GM19351 (cell line): Measurements from ENCODE around the gene DENND5A.

Experiments used
- ATAC-seq: cut with Tn5 transposase; IDR thresholded peaks from one replicate; pipeline ENCODE4 v1.9.1; 2021; ENCODE audit warnings: mild to moderate bottlenecking, moderate library complexity; ENCODE audit not compliant: unreplicated experiment

The DENND5A gene

DNA sequence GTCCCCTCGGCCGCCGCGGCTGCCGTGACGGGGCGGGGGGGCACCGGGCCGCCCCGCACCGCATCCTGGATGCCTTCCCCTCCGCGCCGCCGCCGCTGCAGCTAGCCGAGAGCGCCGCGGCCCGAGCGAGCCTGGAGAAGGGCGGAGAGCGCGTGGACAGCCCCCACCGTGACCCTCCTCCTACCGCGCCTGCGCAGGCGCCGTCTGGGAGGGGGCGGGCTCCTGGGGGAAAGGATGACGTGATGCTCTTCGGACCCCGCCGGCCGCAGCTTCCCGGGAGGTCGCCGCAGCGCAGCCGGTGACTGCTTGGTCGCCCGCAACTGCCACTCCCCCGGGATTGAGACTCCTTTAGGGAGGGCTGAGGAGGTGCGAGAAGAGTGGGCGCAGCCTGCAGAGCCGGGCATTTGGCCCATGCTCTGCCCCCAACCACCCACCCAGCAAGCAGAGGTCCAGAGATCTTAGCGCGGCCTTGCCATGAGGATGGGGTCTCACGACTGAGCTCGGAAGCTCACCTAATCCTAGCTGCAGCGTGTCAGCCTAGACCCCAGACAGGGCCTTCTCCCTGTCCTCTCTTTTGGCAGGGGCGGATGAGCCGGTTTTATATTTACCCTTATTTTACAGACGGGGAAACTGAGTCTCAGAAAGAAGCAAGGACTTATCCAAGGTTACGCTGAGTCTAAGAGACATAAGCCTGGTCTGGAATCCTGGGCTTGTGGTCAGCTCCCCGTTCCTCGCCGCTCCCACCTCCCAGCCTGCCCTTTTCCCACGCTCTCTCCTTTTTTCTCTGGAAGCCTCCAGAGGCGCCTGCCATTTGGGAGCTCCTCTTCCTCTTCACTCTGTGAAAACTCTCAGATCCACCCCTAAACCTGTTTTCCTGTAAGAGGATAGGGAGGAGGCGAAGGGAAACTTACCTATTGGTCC lies at the start of gene DENND5A:
DENND5A (minus strand) TSS at position 140 of the 921 bp plus-strand sequence. CDS start 281 bp downstream, outside the sequence.
- ATAC-seq: peak; percentile 41

DNA sequence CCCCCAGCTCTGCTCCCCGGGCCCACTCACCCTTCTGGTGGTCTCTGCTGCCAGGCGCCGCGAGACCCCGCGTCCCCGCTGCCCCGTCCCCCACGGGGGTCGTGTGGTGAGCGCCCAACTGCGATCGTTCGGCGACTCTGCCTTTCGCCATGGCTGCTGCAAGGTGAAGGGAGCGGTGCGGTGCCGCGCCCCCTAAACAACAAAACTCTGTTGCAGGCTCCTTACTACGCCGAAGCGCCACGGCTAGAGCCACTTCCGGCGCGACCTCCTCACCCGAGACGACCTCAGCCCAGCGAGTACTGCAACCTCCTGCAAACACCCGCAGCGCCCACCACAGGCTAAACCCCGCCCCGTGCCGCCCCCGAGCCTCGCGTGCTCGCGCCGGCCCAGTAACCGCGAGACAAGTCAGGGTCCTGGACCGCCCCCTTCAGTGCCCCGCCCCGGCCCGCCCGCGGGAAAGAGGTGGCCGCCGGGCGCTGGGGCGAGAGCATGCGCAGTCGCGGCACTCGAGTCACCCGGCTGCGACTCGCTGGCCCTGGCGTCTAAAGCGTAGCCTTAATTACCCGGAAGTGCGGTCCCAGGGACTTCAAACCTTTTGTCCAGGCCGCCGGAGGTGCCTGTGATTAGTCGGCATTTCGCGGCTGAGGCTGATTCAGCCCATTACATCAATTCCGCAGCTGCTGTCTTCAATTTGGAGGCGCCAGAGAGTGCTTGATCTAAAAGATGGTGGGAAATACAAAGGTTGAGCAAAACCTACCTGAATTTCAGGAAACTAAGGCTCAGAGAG lies 49.3 kb upstream of the DENND5A start, which contains the start of gene TMEM41B:
TMEM41B (minus strand) TSS at position 303 of the 787 bp plus-strand sequence; CDS start at position 151, 152 bp downstream.
- ATAC-seq: peak; percentile 96

DNA sequence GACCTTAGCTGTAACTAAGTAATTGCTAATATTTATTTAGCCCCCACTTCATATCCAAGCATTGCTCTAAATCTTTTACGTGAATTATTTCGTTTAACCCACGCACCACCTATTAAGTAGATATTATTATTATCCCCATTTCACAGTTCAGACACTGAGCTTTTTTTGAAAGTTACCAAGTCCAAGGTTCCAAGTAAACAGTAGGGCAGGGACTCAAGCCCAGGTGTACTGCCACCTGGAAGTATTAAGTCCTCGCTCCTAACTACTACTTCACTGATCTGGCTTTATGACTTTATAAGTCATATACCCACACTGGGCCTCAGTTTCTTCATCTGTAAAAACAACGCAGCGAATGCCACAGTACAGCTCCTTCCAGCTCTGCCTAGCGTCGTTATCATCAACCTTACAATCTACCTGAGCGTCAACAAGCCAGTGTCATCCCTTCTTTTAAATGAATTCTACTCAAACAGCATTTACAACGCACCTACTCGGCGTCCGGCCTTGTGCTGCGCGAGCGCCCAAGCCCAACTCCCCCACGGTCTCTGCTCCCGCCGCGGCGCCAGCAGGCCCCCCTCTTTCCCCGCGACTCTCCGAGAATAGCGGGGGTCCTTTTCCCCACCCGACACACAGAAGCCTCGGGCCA lies 48.6 kb upstream of the DENND5A start:
- ATAC-seq: peak; percentile 17

DNA sequence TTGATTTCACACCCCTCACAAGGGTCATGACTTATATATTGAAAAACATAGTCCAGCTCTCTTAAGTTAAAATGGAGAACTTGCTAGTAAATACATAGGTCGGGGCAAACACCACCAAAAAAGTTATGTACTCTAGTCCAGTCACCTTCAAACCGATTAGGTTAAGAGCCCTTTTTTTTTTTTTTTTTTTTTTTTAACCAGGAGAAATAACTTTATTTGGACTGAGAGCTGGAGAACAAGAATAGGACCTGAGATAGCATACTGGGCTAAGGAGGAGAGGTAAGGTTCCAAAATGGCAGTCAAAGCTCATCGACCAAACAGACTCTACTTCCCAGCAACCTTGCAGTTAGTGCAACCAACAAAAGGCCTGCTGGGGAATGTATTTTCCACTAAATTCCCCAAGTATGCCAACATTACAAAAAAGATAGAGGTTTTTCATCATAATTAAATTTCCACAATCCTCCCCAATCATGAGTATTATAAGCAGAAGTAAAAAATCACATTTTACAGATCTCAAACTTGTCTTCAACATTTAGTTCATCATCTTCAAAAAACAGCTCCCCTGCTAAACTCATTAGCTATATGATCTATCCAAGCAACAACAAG lies 45.4 kb upstream of the DENND5A start:
- no peak for ATAC-seq

DNA sequence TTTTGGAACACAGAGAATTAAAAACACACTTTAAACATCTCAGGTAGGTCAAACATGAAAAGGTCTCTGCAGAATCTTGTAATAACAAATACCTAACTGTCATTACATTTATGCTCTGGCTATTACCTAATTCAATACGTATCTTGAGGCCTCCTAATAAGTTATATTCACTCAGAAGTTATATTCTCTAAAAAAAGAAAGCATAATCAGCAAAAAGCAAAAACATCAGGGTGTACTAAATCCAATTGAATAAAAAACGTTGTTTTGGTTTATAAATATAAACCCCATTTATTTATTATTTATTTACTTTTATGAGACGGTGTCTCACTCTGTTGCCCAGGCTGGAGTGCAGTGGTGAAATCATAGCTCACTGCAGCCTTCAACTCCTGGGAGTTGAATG lies 39.0 kb upstream of the DENND5A start:
- no peak for ATAC-seq

DNA sequence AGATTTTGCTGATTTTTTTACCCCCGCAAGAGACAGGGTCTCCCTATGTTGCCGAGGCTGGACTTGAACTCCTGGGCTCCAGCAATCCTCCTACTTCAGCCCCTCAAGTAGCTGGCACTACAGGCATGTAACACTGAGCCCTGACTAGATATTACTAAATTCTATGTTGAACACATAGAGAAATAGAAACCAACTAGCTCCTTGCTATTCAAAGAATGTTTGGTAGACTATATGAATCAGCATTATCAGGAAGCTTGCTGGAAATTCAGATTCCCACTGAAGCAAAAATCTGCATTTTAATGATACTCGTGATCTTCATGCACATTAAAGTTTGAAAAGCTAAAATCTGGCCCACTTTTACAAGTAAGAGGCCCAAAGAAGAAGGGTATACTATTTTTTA lies 37.3 kb upstream of the DENND5A start:
- ATAC-seq: no peak

DNA sequence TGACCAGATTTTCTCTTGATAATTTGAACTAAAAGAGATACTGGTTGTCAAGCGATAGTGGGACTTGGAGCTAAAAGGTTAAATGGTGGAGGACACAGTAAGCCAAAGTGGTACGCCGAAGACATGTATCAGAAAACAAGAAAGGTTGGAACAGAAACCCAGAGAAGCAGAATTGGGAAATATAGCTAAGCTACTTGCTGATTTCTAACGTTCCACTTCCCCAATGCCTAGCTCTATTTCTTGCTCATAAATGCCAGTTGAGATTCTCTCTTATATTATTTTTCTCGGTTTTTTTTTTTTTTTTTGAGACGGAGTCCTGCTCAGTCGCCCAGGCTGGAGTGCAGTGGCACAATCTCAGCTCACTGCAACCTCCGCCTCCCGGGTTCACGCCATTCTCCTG lies 36.6 kb upstream of the DENND5A start:
- ATAC-seq: no peak

DNA sequence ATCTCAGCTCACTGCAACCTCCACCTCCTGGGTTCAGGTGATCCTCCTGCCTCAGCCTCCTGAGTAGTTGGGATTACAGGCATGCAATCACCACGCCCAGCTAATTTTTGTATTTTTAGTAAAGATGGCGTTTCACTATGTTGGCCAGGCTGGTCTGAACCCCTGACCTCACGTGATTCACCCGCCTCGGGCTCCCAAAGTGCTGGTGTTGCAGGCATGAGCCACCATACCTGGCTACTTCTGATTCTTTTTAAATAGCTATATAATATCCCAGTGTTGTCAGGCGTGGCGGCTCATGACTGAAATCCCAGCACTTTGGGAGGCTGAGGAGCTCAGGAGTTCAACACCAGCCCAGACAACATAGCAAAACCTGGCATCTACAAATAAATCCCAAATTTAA lies 28.5 kb upstream of the DENND5A start:
- ATAC-seq: no peak

DNA sequence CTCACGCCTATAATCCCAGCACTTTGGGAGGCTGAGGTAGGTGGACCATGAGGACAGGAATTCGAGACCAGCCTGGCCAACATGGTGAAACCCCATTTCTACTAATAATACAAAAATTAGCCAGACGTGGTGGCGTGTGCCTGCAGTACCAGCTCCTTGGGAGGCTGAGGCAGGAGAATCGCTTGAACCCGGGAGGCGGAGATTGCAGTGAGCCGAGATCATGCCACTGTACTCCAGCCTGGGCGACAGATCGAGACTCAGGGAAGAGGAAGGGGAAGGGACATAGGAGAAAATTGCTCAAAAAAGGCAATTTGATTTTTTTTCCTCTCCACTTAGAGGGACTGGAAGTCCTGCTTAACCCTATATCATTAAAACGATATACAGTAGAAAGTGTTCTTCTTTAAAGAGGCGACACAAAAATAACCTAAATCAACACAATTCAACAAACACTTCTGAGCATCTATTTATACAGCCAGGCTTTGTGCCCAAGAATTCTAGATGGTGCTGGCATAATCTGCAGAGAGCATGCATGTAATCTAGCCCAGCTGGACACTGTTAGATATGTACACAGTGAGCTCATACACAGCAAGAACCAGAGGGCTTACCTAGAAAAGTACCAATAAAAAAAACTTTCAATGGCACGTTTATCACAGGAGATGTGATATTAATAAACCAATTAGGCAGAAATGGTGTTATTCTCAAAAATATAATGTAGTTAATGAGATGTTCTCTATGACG lies 20.9 kb upstream of the DENND5A start:
- ATAC-seq: no peak

DNA sequence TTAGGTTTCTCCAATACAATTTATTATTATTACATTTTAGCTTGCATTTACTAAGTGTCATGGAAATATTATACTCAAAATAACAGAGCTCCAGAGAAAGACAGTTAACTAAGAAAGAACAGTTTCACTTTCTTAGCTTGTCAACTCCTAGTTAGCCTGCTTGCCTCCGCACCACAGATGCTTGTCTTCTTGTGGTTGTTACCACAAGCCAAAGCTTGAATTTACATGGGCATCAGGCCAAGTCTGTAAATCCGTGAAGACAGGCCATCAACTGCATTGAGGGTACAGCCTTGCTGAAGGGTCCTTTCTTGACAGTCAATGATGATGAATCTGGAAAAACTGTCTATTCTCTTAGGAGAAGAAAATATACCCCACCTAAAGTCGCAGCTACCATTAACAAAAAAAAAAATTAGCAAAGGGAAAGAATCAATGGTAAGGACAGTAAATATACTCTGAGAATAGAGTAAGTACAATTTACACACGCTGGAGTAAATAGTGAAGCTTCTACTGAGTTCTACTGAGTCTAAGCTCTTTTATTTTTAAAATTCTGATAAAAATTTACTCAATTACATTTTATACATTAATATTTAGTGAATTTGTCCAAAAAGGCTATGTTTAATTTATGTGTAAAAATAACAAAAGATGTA lies 15.6 kb upstream of the DENND5A start:
- peak; percentile 90 for ATAC-seq

DNA sequence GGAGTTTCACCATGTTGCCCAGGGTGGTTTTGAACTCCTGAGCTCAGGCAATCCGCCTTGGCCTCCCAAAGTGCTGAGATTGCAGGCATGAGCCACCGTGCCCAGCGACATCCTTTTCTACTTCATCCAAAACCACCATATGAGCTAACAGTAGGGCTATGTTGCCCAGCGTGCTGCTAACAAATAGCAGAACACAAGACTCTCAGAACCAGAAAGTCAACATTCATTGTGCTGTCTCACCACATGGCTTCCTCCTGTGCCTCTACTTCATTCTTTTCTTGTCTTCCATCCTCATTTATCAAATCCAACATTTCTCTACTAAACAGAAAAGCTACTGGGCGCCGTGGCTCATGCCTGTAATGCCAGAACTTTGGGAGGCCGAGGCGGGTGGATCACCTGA lies 12.0 kb upstream of the DENND5A start:
- ATAC-seq: no peak

DNA sequence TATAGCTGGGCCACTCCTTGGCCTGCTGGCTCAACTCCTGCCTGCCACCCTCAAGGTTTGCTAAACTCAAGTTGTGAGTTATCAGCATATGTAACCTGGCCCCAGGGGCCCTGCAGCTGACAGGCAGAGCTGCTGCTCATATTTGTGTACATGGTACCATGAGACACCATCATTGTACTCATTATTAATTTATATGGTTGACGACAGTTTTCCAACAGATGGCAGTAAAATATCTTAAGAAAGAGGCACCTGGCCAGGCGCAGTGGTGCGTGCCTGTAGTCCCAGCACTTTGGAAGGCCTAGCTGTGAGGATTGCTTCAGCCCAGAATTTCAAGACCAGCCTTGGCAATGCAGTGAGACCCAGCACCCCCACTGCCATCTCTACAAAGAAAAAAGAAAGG lies 11.4 kb upstream of the DENND5A start:
- ATAC-seq: no peak

DNA sequence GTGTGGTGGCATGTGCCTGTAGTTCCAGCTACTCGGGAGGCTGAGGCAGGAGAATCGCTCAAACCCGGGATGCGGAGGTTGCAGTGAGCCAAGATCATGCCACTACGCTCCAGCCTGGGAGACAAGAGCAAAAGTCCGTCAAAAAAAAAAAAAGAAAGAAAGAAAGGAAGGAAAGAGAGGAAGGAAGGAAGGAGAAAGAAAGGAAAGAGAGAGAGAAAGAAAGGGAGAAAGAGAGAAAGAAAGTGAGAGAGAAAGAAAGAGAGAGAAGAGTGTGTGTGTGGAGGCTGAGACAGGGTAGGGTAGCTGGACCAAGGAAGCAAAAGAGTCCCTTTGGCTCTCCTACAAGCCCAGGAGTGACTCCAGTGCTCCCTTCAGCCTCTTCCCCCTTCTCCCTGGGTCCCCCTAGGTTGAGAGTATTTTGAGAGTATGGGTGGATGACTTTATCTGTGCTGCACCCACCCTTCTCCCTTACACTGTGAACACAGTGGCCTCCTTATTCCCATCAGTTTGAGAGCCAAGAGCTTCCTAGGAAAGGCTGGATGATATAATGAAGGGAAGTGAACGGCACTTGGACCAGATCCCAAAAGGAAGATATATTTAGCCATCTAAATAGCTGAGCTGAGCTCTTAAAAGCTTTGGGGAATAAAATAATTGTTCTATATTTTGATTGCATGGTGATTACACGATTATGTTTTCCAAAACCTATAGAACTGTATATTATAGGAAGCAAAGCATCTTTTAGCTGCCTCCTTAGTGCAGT lies 9.5 kb upstream of the DENND5A start:
- ATAC-seq: no peak

DNA sequence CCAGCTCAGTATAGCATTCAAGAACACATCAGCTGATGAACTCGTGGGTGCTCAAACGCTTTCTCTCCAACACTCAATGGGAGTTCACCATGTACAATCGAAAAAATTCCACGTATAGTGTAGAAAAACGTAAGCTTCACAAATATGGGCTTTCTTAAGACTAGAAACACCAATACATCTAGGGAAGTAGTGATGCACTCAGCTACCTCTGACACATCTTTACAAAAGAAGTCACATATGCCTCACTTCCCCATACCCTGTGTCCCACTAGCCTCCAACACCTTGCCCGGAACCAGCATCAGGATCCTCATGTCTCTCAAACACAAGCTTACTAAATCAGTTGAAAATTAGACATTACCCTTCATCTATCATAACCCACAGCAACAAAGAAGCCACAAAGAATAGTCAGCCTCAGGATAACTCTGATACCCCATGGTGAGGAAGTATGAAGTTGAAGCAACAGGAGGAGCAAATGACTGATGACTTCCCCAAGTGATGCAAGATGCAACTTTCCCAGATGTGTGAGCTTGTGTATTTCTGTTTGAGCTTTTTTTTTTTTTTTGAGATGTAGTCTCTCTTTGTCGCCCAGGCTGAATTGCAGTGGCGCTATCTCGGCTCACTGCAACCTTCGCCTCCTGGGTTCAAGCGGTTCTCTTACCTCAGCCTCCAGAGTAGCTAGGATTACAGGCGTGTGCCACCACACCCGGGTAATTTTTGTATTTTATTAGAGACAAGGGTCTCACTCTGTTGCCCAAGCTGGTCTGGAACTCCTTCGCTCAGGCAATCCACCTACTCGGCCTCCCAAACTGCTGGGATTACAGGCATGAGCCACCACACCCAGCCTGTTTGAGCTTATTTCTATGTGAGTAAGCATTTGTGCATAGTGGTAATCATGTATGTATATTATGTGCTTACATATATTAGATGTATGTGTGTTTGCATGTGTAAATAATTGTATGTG lies 8.5 kb upstream of the DENND5A start:
- no peak for ATAC-seq

DNA sequence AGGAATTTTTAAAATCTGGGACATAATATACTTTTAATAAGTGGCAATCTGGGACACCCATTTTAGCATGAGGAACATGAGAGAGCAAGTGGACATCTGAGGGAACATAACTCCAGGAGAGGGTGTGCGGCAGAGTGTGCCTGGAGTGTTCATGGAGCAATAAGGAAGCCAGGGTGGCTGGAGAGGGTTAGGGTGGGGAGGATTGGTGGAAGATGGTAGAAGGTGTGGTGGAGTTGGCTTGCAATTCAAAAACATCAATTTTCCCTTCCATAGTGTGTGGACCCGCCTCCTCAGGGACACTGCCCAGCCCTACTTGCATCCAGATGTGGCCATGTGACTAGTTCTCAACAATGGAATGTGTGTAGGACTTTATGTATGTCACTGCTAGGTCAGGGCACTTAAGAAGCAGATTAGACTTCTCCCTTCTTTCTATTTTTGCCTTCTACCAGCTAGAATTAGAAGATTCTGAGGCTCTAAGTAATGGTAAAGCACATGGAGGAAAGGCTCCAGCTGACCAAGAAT lies 4.4 kb upstream of the DENND5A start:
- ATAC-seq: no peak

DNA sequence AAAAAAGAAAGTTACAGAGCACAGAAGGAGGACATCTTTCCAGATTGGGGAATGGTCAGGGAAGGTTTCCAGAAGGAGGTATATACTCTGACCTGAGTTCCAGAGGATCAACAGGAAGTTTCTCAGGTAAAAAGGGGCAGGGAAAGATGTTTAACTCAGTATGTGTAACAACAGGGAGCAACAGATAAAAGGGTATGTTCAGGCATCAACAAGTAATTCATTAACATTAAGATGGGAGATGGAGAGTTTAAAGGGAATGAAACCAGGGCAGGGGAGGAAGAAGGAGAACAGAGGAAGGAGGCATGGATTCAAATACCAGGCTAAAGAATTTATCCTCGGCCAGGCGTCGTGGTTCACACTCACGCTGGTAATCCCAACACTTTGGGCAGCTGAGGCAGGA lies 2.5 kb upstream of the DENND5A start:
- no peak for ATAC-seq

DNA sequence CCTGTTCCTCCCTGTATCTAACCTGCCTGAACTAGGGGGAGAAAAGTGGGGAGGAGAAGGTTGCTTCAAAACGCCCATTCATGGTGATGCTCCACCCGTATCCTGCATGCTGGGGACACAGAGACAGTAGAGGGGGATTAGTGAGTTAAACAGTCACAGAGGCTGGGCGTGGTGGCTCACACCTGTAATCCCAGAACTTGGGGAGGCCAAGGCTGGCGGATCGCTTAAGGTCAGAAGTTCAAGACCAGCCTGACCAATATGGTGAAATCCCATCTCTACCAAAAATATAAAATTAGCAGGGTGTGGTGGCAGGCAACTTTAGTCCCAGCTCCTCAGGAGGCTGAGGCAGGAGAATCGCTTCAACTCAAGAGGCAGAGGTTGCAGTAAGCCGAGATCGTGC lies 1.8 kb upstream of the DENND5A start:
- no peak for ATAC-seq
